Omental fat pad (tissue), 4 donors: ENCODE measurements around the gene LPP. TPM values are rescaled to one million over a fixed set of nuclear protein-coding genes. Genes with fewer than 3 reads are reported as not detected.

Experiments
- ATAC-seq: fragments of 150-250 bp; one replicate; pipeline ENCODE4 v1.9.1; 2016; ENCODE audit warnings: mild to moderate bottlenecking, moderate library complexity; ENCODE audit not compliant: low FRiP score
- DNase-seq: peaks from one replicate; pipeline ENCODE4 v3.0.0-alpha.2; 2019; ENCODE audit warnings: low spot score
- CTCF ChIP-seq, 3 donors: fragments of 450-650 bp; IDR thresholded peaks; one replicate each; pipeline ENCODE4 v1.5.1; 2016 to 2017; ENCODE audit warnings: antibody characterized with exemption in 3 of 3, mild to moderate bottlenecking in 3 of 3, moderate library complexity in 2 of 3
- total RNA-seq, 4 donors: library from RNA; depleted of rRNA; stranded (reverse); fragments of >200 nt; gene quantifications; one replicate each; pipeline ENCODE4 v1.1.0, GENCODE V29; 2016

Gene LPP
- total RNA-seq, 4 donors from 2014 or later, result 113 to 302 (median 126) TPM

- ATAC-seq (no peak), DNase-seq (no peak)
- no peak for TF ChIP-seq CTCF (IDR thresholded peaks at IDR 0.05)
Measured at GRCh38 chr3:188202358-188203138, 48.6 kb downstream of the LPP start.

GRCh38 chr3:188204526-188204925, 50.6 kb downstream of the LPP start:
- DNase-seq (no peak), ATAC-seq (no peak)
- TF ChIP-seq CTCF (IDR thresholded peaks at IDR 0.05), result no peak

GRCh38 chr3:188205992-188206416, 52.0 kb downstream of the LPP start:
- TF ChIP-seq CTCF (IDR thresholded peaks at IDR 0.05), result no peak
- ATAC-seq (no peak), DNase-seq (no peak)

GRCh38 chr3:188206787-188207186, 52.8 kb downstream of the LPP start:
- TF ChIP-seq CTCF (IDR thresholded peaks at IDR 0.05), result no peak
- DNase-seq (no peak), ATAC-seq (no peak)

GRCh38 chr3:188207941-188208515, 54.1 kb downstream of the LPP start:
- DNase-seq (no peak), ATAC-seq (no peak)
- TF ChIP-seq CTCF (IDR thresholded peaks at IDR 0.05), result no peak

GRCh38 chr3:188208516-188208981, 54.6 kb downstream of the LPP start:
- ATAC-seq (no peak), DNase-seq (no peak)
- TF ChIP-seq CTCF (IDR thresholded peaks at IDR 0.05), result no peak

GRCh38 chr3:188209034-188209433, 55.1 kb downstream of the LPP start:
- ATAC-seq (no peak), DNase-seq (no peak)
- no peak for TF ChIP-seq CTCF (IDR thresholded peaks at IDR 0.05)
